COLO668 (cell line): ENCODE results near the gene DLGAP1.
"Not testable (repeated sequence)": the region's sequence is repeated elsewhere in the genome, so short reads cannot be mapped to it uniquely, and the experiment has no call there.

Experiments
- DNase-seq: peaks from one replicate; lab custom pipeline; 2025; ENCODE audit not compliant: unreplicated experiment; lab: John Stamatoyannopoulos, UW

DLGAP1 gene

GRCh38 chr18:4292696-4293095, 162.4 kb downstream of the DLGAP1 start:
- no peak for DNase-seq

DNA sequence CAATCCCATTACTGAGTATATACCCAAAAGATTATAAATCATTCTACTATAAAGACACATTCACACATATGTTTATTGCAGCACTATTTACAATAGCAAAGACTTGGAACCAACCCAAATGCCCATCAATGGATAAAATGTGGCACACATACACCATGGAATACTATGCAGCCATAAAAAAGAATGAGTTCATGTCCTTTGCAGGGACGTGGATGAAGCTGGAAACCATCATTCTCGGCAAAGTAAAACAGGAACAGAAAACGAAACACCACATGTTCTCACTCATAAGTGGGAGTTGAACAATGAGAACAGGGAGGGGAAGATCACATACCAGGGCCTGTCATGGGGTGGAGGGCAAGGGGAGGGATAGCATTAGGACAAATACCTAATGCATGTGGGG, 167.8 kb downstream of the DLGAP1 start:
- not testable (repeated sequence) for DNase-seq

GRCh38 chr18:4286256-4286655, 168.9 kb downstream of the DLGAP1 start:
- DNase-seq, result no peak

DNA sequence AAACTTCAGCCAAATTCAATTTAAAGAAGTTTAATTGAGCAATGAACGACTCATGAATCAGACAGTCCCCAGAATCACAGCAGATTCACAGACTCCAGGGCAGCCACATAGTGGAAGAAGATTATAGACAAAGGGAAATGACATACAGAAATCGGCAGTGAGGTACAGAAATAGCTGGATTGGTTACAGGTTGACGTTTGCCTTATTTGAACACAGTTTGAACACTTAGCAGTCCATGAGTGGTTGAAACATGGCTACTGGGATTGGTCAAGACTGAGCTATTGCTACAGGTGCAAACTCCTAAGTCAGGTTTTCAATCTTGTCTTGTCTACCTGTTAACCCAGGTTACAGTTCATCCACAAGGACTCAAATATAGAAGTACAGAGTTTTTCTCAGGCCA, 169.6 kb downstream of the DLGAP1 start:
- DNase-seq, result no peak

DNA sequence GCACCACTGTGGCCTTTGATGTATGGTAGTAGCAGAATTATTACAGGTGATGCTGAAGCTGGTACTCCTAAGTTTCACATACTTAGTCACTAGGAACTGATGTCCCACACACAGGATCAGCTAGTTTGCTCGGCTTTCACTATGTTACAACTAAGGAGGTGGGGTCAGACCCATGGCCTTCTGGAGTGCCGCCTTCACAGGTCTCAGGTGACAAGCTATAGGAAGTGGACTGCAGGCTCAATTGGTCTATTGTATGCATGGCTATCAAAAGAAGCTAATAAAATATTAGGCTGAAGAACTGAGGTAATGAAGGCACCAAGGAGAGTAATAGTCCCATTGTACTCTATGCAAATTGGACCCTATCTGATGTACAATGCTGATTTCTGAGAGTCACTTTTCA, 170.6 kb downstream of the DLGAP1 start:
- no peak for DNase-seq

DNA sequence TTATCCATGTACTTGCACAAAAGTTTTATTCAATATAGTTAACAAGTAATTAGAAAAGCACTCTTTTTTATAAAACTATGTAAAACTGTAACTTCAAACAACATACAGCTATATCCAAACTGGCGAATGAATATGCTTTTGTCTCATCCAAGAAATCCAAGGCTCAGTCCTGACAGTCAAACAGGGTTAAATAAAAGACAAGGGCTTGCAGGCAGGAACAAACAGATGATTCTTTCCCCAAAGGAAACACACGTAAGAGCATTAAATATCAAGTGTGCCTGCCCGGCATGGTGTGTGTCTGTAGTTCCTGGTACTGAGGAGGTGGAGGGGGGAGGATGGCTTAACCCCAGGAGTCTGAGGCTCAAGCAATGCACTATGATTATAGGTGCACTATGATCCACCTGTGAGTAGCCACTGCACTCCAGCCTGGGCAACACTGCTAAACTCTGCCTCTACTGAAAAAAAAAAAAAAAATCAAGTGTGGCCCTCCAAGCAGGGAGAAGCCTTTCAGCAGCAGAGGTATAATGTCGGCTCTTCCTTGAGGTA, 171.3 kb downstream of the DLGAP1 start:
- DNase-seq, result no peak

DNA sequence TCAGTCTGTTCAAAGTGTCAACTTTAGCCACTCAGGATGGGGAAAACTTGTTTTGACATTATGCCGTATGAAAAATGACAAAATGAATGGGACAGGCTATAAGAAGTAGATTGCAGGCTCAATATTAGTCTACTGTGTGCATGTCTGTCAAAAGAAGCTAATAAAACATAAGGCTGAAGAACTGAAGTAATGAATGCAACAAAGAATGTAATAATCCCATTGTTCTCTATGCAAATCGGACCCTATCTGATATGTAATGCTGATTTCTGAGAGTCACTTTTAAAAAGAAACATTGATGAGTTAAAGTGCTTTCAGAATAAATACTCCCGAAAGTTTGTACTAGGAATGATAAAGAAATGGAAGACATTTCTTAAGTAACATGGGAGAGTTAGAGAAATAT, 172.2 kb downstream of the DLGAP1 start:
- no peak for DNase-seq

DNA sequence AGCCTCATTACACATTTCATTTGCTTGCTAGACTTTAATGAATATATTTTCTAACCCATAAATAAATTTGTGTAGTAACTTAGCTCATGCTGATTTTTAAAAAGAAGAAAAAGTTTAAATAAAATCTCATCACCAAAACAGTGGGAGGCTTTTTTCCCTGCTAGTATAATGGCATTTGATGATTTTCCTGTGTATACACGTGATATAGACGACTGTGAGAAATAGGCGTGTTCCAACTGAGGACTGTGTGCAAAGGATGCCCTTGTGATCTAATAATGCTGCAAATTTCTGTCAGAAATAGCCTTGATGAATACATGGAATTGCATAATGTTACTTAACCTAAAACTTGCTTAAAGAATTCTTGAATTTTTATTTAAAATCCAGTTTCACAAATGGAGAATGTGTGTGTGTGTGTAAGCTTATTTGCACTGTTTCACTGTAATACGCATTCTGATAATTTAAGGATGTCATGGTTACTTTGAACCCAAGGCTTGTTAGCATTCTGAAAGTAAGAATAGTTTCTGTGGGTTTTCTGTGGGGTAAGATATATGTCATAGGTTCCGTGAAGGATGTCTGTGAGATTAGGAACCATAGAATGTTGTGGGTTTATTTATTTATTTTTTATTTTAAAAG, 178.0 kb downstream of the DLGAP1 start:
- DNase-seq, result no peak

DNA sequence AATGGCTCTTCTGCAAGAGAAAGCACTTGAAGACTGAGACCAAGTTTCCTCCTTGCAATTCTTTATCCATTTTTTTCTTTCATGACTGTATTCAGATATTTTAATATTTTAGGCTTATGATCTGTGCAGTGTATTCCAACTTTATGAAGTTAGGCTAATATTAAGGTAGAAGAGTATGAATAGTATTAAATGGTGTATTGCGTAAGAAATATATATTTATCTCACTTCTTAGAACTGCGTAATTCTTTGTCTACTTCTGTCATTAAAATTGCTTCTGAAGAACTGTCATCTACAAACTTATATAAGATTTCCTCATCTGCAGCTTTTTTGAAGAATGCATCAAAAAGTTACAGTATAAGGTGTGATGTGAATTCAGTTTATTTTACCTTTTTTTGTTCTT, 183.2 kb downstream of the DLGAP1 start:
- DNase-seq, result no peak

DNA sequence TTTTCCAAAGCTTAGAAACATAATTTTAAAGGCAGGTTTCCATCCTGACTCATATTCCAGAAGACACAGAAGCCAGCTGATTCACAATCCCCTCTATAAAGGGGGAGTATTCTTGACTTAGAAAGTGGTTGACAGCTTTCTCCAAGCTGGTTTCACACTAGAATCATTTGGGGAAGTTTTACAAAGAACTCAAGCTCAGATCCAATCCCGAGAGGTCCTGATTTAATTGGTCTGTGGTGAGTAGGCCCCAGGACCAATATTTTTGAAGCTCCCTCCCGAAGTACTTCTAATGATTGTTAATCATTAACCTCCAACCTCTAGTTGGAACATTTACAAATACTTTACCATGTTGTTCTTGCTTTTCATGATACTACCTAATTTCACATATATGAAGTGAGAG, 184.1 kb downstream of the DLGAP1 start:
- DNase-seq, result no peak

DNA sequence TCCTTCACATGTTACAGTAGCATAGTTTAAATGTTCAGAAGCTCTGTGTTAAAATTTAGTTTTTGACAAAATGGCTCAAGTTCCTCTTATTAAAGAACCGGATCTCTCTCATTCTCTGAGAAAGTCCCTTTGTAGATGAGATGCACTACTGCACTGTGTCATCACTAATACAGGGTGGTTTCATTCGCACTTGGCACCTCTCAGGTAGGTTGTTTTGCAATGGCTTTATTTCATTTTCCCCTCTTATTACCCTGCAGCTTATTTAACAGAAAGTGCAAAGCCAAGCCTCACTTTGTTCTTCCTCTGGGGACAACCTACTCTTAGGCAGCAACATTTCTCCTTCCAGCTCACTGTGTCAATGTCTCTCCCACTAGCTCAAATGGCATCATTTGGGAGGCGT, 185.1 kb downstream of the DLGAP1 start:
- DNase-seq, result no peak

DNA sequence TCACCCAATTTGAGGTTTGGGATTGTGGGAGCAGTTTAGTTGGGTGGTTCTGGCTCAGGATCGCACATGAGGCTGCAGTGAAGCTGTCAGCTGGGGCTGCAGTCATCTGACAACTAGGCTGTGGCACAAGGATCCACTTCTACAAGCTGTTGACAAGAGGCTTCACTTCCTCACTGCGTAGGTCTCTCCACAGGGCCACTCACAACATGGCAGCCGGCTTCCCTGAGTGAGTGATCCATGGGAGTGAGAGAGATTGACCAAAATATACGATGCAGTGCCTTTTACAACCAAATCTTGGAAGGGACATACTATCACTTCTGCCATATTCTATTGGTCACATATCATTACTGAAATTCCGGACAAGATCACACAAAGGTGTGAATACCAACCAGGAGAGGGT, 187.5 kb downstream of the DLGAP1 start:
- DNase-seq, result no peak

DNA sequence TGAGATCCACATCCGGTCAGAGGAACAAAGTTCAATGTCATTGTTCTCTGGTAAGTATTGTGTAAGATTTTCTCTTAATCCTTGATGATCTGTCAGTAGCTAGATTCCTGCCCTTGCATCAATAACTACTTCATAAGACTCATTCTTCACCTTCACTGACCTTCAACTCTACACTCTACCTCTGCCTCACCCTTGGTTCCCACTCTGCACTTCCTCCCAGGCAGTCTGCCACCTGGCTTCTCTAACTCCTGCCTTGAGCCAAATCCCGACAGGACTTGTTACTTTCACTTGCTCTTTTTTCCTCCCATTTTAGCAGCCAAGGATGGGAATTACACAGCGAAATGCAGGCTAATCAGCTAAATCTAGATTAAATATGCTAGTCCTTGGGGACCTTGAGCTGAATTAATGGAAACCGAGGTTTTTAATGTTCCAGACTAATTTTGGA, 190.7 kb downstream of the DLGAP1 start:
- DNase-seq, result no peak

DNA sequence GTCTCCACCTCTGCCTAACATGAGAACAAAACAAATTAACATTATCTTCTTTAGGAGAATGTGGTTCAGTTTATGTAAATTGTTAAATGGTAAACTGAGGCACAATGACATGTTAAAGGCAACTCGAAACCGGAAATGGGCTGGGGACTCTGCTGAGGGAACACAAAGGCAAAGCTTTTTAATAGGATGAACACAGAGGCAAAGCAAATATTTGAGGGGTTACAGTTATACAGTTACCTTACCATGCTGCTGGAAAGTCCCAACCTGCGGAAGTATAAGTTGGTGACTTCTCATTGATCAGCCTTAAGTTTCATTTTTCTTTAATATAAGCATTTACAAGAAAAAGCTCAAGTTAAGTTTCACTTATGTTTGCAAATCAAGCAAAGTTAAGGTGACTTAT, 195.0 kb downstream of the DLGAP1 start:
- no peak for DNase-seq

- no peak for DNase-seq
These were observed 198.2 kb downstream of the DLGAP1 start for GRCh38 chr18:4256766-4257417.

- DNase-seq, result no peak
These were observed 200.3 kb downstream of the DLGAP1 start for GRCh38 chr18:4254840-4255239.

GRCh38 chr18:4252829-4253228, 202.3 kb downstream of the DLGAP1 start:
- no peak for DNase-seq

GRCh38 chr18:4251873-4252272, 203.2 kb downstream of the DLGAP1 start:
- no peak for DNase-seq

- DNase-seq, result no peak
These were observed 203.9 kb downstream of the DLGAP1 start for GRCh38 chr18:4251206-4251605.

DNA sequence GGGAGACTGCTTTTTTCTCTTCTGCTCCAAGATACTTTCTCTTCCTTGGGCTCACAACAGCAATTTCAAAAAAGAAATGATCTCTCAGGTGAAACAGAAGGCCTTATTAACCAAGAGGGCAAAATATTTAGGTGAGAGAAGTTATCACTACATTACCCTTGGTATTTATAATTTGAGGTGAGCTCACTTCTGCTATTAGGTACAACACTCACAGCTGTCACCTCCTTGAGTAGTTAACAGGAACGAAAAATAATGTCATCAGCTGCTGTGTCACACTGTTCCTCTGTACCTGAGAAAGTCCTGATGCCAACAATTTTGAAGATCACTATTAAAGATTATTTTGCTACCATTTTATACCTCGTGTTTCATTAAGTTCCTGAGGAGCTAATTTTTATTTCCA, 205.0 kb downstream of the DLGAP1 start:
- DNase-seq, result no peak

GRCh38 chr18:4248686-4249085, 206.4 kb downstream of the DLGAP1 start:
- DNase-seq, result no peak

DNA sequence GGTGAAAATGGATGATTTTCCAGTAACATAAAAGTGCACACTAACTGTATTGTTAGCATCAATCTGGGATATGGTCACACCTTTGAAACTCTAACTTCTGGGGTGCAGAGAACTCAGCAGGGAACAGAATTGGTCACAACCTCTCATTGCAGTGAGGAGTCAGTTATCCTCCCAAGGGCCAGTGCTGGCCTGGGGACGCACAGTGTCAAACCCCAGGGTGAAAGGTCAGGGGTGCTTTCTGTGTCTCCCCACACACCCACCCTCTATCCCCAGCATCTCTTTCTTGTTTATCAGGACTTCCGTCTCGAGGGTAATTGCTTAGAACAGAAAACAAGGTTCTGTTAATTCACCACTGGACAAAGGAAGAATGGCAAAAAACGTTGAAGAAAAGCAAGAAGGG, 208.7 kb downstream of the DLGAP1 start:
- no peak for DNase-seq

DNA sequence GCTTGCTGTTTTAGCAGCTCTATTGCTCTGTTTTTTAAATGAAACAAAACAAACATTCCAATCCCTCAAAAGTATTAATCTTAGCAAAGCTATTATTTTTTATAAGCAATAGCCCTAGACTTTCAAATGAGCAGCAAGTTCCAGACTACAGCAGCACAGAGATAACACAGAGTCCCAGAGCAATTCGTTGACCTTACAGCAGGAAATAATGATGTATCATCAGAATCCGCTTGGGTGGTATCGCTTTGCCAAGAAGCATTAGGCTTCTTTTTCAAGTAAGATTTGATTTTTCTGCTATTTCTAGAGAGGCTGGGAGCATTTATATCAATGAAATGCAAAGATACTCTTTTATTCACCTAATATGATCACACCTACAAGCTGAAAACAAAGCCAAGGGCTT, 209.7 kb downstream of the DLGAP1 start:
- no peak for DNase-seq
